ENCODE data around the gene NEURL1B. TPM values are rescaled to one million over a fixed set of nuclear protein-coding genes. Genes with fewer than 3 reads are reported as not detected.
A peak's percentile ranks its signal among the peaks of the same experiment; 100 is the strongest.
"Not testable (repeated sequence)": the region's sequence is repeated elsewhere in the genome, so short reads cannot be mapped to it uniquely, and the experiment has no call there.

Gene NEURL1B
- total RNA-seq, 1 donor from 2014 or later: 1.5 TPM

DNA sequence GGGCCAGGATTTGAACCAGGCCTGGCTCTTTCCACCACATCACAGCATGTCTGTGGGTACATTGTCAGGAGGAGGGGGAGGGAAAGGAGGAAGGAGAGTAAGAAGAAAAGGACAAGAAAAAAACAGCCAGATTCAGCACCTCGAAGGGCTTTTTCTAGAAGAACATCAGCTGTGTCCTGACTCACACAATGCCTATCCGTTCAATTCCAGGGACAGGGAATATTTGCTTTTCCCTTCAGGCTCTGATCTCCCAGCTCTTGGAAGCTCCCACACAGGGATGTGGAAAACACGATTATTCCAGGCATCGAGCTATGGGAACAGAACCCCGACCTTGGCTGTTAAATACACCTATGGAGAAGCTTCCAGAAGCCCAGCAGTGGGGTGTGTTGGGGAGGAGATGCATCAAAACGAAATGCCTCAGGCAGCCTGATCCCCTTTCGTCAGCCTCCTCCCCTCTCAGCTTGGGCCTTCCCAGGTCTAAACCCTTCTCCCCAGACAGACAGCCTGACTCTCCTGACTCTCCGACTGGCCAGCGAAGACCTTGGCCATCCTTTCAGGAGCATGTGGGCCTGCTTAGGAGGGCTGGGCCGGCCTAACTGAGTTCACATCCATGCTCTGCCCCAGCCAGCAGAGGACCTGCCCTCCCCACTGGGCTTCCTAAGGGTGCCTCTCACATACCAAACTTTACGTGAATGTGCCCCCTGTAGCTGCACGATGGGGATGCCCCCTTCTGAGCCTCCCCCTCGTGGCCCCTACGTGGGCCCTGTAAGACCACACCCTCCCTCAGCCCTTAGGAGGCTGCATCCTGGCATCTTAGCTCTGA, 54.4 kb downstream of the NEURL1B start:
- DNase-seq (ENCODE audit: low read depth in 2 of 2): no peak

DNA sequence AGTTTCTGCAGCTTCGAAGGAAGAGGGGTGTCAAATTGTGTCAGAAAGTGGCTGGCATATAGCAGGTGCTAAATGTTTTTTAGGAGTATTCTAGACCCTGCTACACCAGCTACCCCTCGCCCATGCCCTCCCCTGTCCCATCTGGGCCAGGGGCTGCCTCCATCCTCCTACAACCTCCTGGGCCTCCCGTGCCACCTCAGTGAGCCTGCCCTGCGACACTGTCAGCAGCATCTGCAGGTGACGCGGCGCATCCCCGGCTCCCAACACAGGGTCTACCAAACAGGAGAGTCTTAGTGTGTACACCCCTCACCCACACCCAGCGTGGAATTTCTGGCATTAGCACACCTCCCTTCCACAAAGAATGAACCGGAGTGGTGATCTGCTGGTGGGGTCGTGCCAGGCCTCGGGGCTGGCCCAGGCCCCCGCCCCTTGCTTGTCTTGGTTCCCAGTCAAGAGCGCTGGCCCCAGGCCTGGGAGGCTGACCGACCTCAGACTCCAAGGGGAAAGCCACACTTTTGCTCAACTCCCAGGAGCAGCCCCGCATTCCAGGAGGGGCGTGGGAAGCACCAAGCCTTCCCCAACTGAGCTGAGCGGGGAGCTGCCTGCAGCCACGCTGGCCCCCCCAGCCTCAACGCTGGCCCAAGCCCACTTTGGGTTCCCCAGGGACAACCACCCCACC, 55.2 kb downstream of the NEURL1B start:
- DNase-seq (ENCODE audit: low read depth in 2 of 2): no peak

DNA sequence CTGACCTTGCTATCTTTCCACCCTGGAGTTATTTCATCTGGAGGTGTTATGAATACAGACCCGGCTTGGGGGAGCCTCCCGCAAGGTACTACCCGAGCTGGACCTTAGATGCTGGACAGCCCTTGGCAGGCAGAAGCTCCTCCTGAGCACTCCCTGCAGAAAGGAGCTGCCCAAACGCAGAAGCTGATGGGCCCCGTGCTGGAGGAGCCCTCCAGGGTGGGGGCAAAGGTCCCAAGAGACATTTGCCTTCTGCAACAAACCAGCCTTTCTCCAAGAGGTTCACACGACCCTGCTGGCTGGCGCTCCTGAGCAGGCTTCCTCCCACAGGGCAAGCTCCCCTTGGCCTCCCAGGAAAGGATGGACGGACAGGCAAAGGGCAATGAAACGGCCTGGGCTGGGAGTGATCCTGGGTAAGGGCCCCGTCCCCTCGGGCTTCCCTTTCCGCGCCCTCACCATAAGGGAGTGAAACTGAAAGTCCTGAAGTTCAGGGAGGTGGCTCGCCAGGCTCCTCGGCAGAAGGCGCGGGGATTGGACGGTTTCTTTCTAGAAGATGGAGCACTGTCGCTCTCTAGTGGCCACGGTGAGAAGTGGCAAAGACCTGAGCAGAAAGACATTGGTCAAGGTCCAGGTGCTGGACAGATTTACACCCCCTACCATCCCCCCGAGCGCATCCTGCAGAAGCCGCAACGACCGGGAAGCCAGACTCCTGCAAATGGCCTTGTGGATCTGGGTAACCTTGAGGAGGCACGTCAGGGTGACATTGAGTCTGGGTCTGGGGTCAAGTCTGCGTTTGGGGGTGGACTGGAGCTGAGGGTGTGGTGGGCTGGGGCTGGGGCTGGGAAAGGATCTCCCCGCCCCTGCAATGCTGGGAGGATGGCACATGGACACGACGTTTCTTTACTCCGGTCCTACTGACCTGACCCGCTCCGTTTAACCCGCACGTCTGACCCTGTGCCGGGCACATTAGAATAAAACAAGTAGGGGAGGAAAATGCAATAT, 56.4 kb downstream of the NEURL1B start:
- DNase-seq (ENCODE audit: low read depth in 2 of 2): peak; percentile 59 to 82

DNA sequence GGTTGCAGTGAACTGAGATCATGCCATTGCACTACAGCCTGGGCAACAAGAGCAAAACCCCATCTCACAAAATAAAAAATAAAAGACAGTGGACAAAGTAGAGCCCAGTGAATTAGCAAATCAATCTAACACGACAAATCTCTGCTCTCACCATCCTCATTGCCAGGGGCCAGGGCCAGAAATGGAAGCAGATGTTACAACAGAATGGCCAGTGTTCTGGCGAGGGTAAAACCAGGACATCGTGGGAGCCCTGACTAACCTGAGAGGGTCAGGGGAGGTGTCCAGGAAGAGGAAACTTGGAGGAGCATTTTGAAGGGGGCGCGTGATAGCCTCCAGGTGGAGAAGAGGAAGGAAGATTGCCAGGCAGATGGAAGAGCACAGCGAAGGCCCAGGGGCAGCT, 58.4 kb downstream of the NEURL1B start:
- DNase-seq (ENCODE audit: low read depth in 2 of 2): no peak

DNA sequence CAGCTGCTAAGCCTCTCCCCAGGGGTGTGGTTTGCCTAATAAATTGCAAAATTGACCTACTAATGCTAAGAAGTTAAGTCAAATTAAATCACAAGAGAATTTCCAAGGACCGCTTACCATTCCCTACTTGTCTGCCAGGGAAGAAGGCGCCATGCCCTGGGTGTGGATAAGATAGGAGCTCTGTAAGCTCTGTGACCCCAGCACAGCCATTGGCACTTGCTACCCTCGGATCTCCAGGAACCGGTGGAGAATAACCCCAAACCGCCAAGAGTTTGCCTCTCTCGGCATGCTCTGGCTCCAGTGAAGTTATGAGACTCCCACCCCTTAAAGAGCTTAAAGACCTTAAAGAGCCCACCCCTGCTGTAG, 58.9 kb downstream of the NEURL1B start:
- no peak for DNase-seq (ENCODE audit: low read depth in 2 of 2)

DNA sequence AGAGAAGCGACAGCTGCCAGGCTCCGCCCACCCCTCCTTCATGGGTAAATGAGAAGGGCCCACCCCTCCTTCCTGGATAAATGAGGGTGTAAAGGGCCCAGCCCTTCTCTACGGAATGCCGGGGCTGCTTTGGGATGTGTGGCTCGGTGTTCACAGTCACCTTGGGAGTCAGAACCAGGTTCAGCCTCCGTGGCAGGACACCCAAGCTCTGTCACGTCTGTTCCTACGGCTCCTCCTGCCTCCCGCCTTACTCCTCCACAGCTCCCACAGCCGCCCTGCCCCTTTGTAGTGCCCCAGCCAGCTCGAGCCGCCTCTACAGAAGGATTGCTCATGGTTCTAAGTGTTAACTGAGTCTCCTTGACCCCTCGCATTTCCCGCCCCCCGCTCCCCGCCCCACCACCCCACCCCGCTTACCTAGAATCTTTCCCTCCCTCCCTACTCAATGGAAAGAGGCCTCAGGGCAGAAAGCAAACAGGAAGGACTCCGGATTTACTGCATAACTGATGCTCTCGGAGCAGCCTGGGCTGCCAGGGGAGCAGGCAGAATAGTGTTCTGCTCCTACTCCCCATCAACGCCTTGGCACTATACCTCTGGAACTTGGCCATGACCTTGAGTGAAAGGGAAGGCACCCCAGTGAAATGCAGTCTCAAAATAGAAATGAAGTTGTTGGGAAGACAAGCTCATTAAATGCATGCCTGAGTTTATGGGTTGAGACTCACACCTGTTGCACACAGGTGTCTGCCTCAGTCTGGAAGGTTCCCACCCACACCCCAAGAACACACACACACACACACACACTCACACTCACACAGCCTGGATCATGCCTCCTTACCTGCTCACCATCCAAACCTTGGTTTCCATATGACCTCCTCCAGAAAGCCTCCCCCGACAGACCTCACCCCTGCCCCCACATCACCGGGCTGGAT, 59.6 kb downstream of the NEURL1B start:
- no peak for DNase-seq (ENCODE audit: low read depth in 2 of 2)

DNA sequence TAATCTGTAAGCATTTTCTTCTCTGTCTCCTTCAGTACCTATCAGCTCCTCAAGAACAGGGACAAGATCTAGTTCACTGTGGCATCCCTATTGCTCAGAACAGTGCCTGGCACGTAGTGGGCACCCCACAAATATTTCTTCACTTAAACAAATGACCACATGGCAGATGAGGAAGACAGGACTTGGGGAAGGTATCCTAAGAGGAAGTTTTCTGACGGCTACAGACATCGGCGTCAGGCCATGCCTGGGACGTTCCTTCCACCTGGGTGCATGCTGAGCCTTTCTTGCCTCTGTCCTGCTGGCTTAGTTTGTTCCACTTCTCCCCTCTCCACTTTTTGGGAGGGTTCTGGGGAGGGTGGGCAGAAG, 60.2 kb downstream of the NEURL1B start:
- DNase-seq (ENCODE audit: low read depth in 2 of 2): no peak

DNA sequence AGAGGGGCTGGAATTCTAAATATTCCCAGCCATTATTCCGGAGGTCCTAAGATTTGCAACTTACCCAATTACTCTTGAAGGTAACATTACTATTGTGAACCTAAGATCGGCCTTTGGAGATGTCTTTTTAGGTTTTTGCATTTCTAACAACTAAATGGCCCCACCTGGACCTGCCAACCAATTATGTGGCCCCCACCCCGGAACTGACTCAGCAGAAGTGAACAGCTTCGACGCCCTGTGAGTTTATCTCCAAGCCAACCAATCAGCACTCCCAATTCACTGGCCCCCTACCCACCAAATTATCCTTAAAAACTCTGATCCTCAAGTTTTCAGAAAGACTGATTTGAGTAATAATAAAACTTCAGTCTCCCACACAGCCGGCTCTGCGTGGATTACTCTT, 62.9 kb downstream of the NEURL1B start:
- no peak for DNase-seq (ENCODE audit: low read depth in 2 of 2)

DNA sequence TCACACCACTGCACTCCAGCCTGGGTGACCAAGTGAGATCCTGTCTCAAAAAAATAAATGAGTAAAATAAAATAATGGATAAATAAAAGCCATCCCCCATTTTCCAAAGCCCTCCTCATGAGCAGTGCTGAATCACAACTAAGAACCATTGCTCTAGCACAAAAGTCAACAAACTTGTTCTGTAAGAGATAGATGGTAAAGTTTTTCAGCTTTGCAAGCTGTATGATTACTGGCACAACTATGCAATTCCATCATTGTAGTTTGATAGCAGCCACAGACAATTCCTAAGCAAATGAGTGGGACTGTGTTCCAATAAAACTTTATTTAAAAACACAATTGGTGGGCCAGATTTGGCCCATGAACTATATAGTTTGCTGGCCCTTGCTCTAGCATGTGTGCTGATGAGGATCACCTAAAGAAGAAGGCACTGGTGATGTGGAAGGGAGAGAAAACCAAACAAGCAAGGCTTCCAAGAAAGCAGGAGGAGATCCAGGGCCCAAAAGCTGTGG, 64.6 kb downstream of the NEURL1B start:
- no peak for DNase-seq (ENCODE audit: low read depth in 2 of 2)

DNA sequence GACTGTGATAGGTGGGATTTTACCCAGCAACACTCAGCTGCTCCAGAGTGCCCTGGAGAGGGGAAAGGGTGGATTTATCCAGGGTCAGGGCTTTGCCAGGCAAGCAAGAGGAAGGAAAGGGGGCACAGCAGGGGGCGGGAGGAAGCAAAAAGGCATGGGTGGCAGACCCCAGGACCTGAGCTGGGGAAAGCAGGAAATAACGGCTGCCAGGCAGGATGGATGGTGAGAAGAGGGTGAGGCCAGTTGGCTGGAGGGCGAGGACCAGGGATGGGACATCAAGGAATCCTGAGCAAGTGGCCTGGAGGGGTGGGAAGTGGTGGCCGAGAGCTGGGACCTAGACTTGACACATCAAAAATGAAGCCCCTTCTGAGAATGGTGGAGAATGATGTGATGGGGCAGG, 65.7 kb downstream of the NEURL1B start:
- no peak for DNase-seq (ENCODE audit: low read depth in 2 of 2)

DNA sequence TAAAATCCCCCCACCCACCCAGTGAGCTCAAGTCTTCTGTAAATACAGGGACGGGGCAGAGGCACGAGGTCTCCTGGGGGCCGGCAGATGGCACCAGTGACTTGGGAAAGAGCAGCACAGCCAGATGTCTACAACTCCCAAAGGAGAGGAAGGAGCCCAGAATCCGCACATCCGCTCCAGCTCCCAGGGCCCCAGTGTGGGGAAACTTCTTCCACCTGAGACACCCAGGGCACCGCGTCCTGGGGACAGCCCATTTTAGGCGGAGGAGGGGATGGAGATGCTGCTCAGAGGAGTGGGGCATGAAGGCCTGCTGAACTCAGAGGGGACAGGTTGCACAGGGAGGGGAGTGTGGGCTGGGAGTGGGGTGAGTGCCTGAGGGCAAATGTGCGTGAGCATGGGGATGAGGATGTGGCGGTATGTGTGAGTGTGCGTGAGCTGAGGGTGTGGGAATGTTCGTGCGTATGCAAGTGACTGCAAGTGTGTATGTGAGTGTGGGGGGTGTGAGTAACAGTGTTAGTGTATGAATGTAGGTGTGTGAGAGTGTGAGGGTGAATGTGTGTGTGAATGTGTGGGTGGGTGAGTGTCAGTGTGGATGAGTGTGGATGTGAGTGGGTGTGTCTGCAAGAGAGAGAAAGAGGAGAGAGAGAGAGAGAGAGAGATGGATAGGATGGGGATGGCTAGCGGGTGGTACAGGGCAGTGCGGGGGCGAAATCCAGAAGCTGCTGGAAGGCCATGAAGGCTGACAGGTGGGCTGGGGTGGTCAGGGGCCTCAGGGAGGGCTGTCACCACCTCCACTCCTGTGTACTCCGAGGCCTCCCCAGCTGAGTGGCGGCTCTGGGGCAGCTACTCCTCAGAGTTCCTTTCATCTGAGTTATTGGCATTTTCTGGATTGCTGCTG, 66.5 kb downstream of the NEURL1B start:
- peak; percentile 45 to 75 for DNase-seq (ENCODE audit: low read depth in 2 of 2)

DNA sequence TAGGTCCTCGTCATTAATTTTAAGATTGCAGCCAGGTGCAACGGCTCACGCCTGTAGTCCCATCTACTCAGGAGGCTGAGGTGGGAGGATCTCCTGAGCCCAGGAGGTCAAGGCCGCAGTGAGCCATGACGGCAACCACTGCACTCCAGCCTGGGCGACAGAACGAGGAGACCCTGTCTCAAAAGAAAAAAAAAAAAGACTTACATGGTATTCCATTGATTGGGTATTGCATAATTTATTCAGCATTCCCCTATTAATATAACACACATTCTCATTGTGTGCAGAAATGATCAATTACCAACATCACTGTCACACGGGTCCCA, 67.1 kb downstream of the NEURL1B start:
- no peak for DNase-seq (ENCODE audit: low read depth in 2 of 2)

DNA sequence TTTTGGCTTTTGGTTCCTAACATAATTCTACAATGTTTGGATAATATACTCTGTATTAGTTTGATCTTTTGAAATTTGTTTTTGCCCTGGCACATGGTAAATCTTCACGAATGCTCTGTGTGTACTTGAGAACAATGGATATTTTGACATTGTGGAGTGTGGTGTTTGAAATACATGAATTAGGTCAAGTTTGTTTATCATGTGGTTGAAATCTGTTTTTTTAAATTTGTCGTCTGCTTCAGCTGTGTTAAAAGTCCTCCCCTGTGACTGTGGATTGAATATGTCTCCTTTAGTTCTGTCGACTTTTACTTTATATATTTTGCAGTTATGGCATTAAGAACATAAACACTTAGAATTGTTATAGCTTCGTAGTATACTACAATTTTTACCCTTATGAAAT, 69.6 kb downstream of the NEURL1B start:
- DNase-seq (ENCODE audit: low read depth in 2 of 2): no peak

DNA sequence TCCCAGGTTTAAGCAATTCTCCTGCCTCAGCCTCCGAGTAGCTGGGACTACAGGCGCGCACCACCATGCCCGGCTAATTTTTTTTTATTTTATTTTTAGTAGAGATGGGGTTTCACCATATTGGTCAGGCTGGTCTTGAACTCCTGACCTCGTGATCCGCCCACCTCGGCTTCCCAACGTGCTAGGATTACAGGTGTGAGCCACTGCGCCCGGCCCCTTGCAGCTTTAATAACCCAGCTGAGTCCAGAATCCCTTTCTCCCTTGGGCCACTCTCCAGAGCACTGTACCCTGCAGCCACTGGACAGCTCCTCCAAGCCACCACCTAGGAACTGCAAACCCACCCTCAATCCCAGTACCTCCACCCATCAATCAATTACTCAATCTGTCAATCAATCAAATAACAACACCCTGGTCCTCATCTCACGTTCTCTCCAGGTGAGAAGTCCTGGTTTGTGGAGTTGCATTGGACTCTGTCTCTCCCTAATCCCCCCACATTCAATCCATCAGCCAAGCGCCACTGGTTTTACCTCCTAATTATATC, 70.3 kb downstream of the NEURL1B start:
- DNase-seq (ENCODE audit: low read depth in 2 of 2): not testable (repeated sequence)

DNA sequence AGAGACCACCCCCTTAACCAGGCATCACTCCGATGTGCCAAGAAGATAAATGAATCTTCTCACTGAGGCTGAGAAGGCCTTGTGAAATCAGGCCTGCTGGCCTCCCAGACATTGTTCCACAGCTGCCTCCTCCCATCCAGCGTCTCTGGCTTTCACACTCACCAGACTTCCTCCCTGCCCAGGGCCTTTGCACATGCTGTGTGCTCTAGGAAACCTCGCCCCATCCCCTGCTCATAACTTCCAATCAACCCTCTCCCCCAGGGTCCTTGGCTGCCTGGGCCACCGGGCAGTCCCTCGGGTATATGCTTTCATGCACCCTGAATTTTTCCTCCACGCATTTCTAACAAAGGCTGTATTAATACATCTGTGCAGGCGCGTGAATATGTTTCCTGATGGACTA, 71.5 kb downstream of the NEURL1B start:
- no peak for DNase-seq (ENCODE audit: low read depth in 2 of 2)

DNA sequence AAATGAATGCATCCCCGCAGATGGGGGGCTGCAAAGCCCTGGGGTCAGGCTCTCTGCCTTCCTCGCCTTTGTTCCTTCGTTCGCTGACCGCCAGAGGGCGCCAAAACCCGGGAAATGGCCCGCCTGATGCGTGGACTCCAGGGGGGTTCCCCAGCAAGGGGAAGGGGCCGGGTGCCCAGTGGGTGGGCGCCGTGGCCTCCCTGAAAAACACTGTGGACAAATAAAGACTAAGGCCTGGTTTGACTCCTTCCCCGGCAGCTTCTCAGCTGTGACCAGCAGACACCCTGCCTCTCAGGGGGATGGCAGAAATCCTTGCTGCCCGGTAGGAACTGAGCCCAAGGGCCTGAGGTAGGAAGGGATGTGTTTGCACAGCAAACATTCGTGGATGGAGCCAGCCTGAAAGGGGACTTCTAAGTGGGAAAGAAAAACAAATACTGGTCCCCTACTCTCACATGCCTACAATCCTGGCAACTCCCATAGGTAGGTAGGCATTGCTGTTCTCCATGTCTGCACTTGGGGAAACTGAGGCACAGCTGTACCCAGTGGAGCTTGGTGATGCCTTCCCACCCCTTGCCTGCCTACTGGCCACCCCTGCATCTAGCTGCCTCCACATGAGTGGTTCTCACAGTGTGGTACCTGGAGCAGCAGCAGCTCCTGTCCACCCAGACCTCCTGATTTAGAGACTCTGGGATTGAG, 72.2 kb downstream of the NEURL1B start:
- DNase-seq (ENCODE audit: low read depth in 2 of 2): no peak

DNA sequence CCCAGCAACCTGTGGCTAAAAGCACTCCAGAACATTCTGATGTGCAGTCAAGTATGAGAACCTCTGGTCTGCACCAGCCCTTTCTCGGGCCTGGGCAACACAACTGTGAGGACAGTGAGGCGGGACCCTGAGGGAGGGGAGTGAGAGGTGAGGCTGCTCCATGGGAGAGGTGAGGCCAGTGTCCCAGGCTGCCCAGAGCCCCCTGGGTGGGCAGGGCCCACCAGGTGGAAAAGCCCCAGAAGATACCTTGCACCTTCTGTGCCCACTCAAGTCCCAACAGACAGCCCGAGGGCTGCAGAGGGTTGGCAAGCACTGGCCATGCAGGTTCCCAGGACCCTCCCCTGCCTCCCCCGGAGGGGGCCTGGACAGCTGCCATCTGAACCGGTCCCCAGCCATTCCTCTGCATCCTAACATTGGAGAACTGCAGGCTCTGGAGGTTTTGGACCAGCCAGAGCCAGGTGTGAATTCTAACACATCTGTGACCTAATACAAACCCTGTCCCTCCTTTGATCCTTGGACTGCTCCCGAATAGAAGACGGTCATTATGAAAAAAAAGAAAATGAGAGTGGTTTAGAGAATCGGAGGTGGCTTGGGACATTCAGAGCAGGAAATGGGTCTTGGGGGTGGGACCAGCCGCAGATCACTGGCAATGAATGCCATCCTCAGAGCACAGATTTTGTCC, 72.9 kb downstream of the NEURL1B start:
- no peak for DNase-seq (ENCODE audit: low read depth in 2 of 2)

Data from dermis microvascular lymphatic vessel endothelial cell (primary cell).